Right forelimb (tissue), 1 donor: ENCODE measurements around the gene RAB25.
A peak's percentile ranks its signal among the peaks of the same experiment; 100 is the strongest.
"Not testable (repeated sequence)": the region's sequence is repeated elsewhere in the genome, so short reads cannot be mapped to it uniquely, and the experiment has no call there.

Experiments used
- DNase-seq: peaks from one replicate; pipeline ENCODE4 v3.0.0-alpha.2; 2018

RAB25 gene

DNA sequence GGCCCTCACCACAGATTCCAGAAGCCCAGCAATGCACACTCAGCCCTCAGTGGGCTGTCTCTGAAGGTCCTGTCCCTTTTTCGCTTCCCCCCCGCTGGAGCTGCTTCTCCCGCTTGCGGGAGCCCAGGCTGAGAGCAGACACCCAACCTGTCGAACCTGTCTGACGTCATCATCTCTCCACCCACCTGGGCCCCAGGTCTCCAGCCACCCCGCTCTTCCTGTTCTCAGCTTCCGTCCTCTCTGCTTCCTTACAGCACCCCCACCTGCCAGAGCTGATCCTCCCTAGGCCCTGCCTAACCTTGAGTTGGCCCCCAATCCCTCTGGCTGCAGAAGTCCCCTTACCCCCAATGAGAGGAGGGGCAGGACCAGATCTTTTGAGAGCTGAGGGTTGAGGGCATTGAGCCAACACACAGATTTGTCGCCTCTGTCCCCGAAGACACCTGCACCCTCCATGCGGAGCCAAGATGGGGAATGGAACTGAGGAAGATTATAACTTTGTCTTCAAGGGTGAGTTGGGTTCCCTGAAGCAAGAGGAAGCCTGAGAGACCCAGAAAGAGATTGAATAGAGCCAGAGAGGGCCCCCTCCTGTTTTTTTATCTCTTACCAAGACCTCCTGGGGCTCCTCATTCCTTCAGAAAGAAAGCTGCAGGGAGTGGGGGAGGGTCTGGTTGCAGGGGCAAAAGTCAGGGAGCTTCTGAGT, at the start of gene RAB25:
Gene RAB25, plus strand, starts transcription at position 224 of the 700 bp plus-strand sequence. Its CDS starts 241 bp downstream, at position 465.
- DNase-seq = no peak

DNA sequence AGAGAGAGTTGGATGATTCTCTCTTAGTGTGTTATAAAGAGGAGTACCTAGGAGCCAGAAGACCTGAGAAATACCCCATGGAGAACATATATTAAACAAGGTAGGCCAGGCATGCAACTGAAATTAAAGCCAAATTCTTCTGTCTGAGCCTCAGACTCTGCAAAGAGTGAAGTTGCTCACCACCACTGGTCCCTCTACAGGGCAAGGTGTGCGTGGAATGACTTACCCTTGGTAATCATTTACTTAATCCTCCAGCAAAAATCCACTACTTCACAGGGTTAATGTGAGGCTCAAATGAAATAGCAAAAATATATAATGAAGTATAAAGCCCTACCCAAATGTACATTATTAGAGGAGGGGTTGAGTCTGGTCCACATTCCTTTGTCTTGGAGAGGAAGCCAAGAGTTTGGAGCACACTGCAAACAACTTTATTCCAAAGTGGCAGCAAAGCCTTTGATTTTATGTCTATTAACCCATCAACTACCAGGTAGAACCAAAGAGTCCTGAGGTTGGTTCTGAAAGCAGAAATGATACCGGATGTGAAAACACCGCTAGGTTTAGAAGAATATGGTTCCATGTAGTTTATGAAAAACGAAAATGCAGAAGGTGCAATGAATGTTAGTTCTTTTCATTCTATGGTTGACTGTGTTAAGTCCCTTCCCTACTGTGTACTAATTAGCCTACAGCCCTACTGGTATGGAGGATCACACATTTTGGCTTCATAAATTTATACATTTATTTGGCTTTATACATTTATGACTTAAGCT, 48.7 kb upstream of the RAB25 start:
- DNase-seq = no peak

GRCh38 chr1:156014829-156015228, 46.1 kb upstream of the RAB25 start:
- no peak for DNase-seq

GRCh38 chr1:156019946-156020292, 41.0 kb upstream of the RAB25 start:
- DNase-seq = no peak

DNA sequence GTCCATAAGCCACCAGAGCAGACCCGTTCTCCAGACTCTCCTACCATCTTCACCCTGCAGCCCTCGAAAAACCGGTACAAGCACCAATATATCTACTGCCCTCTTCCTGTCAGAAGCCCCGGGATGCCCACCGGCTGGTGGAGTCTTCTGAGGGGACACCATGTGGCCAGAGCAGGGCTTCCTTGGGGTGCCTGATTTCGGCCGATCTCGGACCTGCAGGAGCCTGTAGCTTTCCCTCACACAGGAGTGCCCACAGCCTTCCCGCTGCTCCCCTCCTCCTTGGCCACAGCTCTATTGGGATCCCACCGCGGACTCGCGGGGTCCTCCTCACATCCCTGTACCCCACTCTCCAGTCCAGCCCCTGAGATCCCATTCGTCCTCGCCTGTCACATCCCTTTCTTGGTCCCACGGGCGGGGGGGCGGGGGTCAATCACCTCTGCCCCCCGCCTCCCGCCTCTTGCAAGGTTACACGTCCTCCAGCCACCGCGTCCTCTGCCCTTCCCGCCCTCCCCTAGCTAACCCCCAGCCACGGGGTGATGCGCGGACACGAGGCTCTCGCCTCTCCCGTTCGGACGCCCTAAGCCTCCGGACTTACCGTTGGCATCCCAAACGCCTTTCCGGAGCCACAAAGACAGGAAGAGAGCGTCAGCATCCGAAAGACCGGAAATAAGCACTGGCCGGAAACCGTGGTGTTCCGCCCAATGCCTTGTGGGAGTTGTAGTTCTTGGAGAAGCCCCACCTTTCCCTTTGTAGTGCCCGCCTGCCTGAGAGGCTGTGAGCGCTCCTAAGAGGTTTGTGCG, 40.5 kb upstream of the RAB25 start, which contains the start of gene SSR2:
Gene SSR2, minus strand, starts transcription at position 659 of the 800 bp plus-strand sequence. CDS start 784 bp downstream, outside the sequence.
- DNase-seq = peak; percentile 91

DNA sequence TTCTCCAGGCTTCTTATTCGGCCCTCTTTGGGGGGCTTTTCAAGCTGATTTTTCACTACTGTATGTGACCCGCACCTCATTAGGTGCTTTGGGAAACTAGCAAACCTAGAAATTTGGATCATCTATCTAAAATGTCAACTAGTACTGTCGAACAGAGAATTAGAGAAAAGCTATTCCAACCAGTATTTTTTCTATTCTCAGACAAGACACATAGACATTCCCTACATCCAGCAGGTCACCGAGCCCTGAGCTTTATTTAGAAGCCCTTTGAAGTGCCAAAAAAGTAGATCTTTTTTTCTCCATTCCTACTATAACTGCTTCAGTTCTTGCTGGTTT, 39.9 kb upstream of the RAB25 start:
- no peak for DNase-seq

GRCh38 chr1:156021954-156022353, 39.0 kb upstream of the RAB25 start:
- no peak for DNase-seq

- DNase-seq = no peak
These were observed 36.2 kb upstream of the RAB25 start for GRCh38 chr1:156024801-156025200.

- no peak for DNase-seq
These were observed 35.1 kb upstream of the RAB25 start for GRCh38 chr1:156025876-156026275.

DNA sequence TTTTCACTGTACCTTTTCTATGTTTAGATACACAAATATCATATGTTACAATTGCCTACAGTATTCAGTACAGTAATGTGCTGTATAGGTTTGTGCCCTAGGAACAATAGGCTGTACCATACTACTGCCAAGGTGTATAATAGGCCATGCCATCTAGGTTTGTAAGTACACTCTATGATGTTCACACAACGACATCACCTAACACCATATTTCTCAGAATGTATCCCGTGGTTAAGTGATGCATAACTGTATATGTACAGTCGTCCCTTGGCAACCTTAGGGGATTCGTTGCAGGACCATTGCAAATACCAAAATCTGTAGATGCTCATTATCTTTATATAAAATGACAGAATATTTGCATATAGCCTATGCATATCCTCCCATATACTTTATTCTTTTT, 34.4 kb upstream of the RAB25 start:
- DNase-seq = no peak

- DNase-seq = no peak
These were observed 27.9 kb upstream of the RAB25 start for GRCh38 chr1:156033011-156033410.

DNA sequence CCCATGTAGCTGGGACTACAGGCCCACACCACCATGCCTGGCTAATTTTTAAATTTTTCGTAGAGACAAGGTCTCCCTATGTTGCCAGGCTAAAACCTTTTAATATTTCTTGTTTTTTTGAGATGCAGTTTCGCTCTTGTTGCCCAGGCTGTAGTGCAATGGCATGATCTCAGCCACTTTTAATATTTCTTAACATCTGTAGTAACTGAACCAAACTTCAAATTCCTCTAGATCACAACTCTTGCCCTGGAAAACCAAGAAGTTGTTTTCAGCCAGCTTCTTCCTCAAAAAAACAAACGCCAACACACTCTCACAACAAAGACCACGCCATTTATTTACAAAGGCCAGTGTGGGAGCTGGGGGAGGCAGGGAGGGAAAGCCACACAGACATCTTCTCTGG, 26.0 kb upstream of the RAB25 start:
- DNase-seq = not testable (repeated sequence)

GRCh38 chr1:156042828-156043227, 18.1 kb upstream of the RAB25 start:
- DNase-seq = no peak

DNA sequence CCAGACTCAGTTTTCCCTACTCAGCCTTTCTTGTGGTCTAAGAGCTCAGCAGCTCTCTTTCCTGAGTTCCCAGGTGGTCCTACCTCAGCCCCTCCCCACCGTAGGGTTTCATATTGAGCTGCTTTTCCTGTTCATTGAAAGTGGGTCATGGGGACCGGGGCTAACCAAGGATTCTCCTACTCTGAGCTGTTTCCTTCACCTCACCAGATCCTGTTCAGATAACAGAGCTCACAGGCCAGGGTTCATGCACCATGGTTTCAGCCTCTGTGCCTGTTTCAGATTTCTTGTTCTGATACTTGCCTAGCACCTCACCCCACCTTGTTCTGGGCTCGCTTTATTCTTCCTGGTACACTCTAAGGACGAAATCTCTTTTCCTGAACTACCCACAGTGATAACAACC, 15.9 kb upstream of the RAB25 start:
- no peak for DNase-seq

- no peak for DNase-seq
These were observed 12.2 kb upstream of the RAB25 start for GRCh38 chr1:156048663-156049258.

- no peak for DNase-seq
These were observed 10.6 kb upstream of the RAB25 start for GRCh38 chr1:156050376-156050775.

- no peak for DNase-seq
These were observed 9.8 kb upstream of the RAB25 start for GRCh38 chr1:156051011-156051725.

DNA sequence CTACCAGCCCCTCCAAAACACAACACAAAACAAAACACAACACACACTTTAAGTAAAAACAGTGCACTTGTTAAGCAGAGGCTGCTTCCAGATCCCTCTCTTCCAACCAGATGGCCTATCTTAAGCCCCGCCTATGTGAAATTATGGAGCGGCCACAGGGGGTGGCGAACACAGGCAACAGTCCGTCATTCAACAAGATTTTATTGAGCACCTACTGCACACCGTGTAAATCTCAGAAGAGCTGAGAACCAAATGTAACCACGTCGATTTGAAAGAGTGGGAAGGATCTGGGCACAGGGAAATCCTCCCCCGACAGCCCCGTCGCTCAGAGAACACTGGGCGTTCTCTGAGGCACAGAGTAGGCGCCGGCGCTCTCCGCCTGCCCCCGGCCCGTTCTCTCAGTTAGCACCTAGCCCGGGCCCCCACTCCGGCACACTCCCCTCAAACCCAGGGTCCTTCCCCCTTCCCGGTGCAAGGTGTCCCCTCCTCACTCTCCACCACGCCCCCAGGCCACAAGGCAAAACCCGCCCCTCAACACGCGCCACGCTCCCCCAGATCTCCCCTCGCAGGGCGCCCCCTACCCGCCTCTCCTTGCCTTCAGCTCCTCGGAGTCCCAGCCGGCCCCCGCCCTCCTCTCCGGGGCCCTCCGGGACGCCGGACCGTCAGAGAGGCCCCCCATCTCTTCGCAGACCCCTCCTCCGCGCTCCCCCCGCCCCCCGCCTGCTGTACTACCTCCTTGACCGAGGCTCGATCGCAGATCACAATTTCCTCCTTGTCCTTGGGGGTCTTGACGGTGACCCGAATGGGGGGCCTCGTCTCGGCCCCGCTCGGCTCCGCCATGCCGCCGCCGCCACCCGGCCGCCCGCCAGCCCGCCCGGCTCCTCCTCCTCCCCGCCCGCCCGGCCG, 7.8 kb upstream of the RAB25 start:
- DNase-seq = peak; percentile 81

GRCh38 chr1:156053768-156054499, 7.0 kb upstream of the RAB25 start, which contains the start of gene UBQLN4:
Gene UBQLN4, minus strand, starts transcription at chr1:156053798. Its CDS starts 97 bp downstream, at chr1:156053701.
- DNase-seq = peak; percentile 94

DNA sequence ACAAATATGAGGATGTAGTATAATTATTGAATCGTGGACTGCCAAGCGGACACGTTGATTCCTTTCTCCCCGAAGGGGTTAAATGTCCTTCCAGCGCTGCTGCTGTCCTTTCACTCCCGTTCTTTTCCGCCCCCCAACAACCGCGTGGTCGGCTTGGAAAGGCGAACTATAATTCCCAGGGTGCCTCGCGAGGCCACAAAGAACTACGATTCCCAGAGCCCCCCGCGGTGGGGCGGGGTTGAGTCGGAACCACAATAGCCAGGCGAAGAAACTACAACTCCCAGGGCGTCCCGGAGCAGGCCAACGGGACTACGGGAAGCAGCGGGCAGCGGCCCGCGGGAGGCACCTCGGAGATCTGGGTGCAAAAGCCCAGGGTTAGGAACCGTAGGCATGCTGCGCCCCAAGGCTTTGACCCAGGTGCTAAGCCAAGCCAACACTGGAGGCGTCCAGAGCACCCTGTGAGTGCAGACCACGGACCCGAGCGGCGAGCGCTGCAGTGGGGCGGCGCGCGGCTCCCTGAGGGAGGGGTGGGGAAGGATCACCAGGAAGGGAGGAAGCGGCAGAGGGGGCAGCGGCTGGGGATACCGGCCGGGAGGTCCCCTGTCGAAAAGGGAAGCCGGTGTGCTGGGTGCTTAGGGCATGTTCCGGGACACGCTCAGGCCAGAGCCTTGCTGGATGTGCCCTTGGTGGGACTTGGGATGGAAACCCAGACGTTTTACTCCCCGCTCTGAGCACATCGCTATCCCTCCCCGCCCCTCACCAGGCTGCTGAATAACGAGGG, 6.3 kb upstream of the RAB25 start, which contains the start of gene LAMTOR2:
Gene LAMTOR2, plus strand, starts transcription at position 283 of the 781 bp plus-strand sequence. Its CDS starts 108 bp downstream, at position 391.
- DNase-seq = peak; percentile 100
